Measurements from ENCODE around the gene TMEM109. TPM values are rescaled to one million over a fixed set of nuclear protein-coding genes. Genes with fewer than 3 reads are reported as not detected.

Gene TMEM109
- total RNA-seq, 2 donors from 2014 or later, result 35.0 to 53.4 TPM

DNA sequence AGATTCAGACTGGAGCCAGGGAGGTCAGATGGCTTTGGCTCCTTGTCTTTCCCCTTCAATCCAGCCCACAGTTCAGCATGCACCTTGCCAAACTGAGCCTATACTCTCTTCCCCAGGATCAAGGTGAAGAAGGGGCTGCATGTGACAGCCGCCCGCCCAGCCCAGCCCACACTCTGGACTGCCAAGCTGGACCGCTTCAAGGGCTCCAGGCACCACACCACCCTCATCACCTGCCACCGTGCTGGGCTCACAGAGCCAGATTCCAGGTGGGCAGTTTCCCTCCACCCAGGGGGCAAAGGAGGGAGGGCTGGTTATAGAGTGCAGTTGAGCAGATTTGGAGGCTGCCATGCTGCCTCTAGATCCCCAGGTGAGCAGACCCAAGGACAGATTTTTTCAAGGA, 16.4 kb downstream of the TMEM109 start:
- Histone ChIP-seq H3K36me3 (no peaks in the 10 kb centered on the region), H3K4me1 (no peaks in the 10 kb centered on the region), H3K27ac (no peak overlapping the region), H3K4me3 (no peak overlapping the region), H3K9ac (ENCODE audit: low read depth in 2 of 2, low read length in 2 of 2) (no peak overlapping the region), H3K27me3 (peaks cover 3% of the 10 kb centered on the region), H3K9me3 (no peaks in the 10 kb centered on the region)
- no peak for TF ChIP-seq CTCF (IDR thresholded peaks at IDR 0.05)
- DNase-seq, result no peak
- intact Hi-C loops (cut with DNase I), result no loop called here

- DNase-seq, result no peak
- H3K4me3 ChIP-seq, result no peak overlapping the region
- no peaks in the 10 kb centered on the region for H3K9me3 ChIP-seq
- H3K27ac ChIP-seq, result no peak overlapping the region
- H3K27me3 ChIP-seq, result no peaks in the 10 kb centered on the region
- no peak for TF ChIP-seq CTCF (IDR thresholded peaks at IDR 0.05)
- H3K4me1 ChIP-seq, result no peaks in the 10 kb centered on the region
- no peak overlapping the region for H3K9ac ChIP-seq (ENCODE audit: low read depth in 2 of 2, low read length in 2 of 2)
- intact Hi-C loops (cut with DNase I), result no loop called here
- H3K36me3 ChIP-seq, result no peaks in the 10 kb centered on the region
These were observed 18.0 kb downstream of the TMEM109 start for GRCh38 chr11:60931917-60932316.

- Histone ChIP-seq H3K36me3 (no peaks in the 10 kb centered on the region), H3K4me3 (no peak overlapping the region), H3K9me3 (no peaks in the 10 kb centered on the region), H3K27me3 (no peaks in the 10 kb centered on the region), H3K9ac (ENCODE audit: low read depth in 2 of 2, low read length in 2 of 2) (no peak overlapping the region), H3K4me1 (no peaks in the 10 kb centered on the region), H3K27ac (no peak overlapping the region)
- intact Hi-C loops (cut with DNase I), result no loop called here
- TF ChIP-seq CTCF (IDR thresholded peaks at IDR 0.05), result no peak
- no peak for DNase-seq
These were observed 18.8 kb downstream of the TMEM109 start for GRCh38 chr11:60932605-60933356.

- H3K9ac ChIP-seq (ENCODE audit: low read depth in 2 of 2, low read length in 2 of 2), result no peak overlapping the region
- DNase-seq, result no peak
- TF ChIP-seq CTCF (IDR thresholded peaks at IDR 0.05), result no peak
- H3K4me3 ChIP-seq, result no peak overlapping the region
- no peaks in the 10 kb centered on the region for H3K27me3 ChIP-seq
- intact Hi-C loops (cut with DNase I), result no loop called here
- H3K27ac ChIP-seq, result no peak overlapping the region
- H3K9me3 ChIP-seq, result no peaks in the 10 kb centered on the region
- H3K36me3 ChIP-seq, result no peaks in the 10 kb centered on the region
- H3K4me1 ChIP-seq, result no peaks in the 10 kb centered on the region
These were observed 19.6 kb downstream of the TMEM109 start for GRCh38 chr11:60933416-60934123.

GRCh38 chr11:60934124-60934789, 20.3 kb downstream of the TMEM109 start:
- H3K9ac ChIP-seq (ENCODE audit: low read depth in 2 of 2, low read length in 2 of 2), result no peak overlapping the region
- DNase-seq, result no peak
- no peak overlapping the region for H3K27ac ChIP-seq
- no peaks in the 10 kb centered on the region for H3K9me3 ChIP-seq
- intact Hi-C loops (cut with DNase I), result no loop called here
- H3K36me3 ChIP-seq, result no peaks in the 10 kb centered on the region
- H3K4me3 ChIP-seq, result no peak overlapping the region
- no peaks in the 10 kb centered on the region for H3K4me1 ChIP-seq
- no peak for TF ChIP-seq CTCF (IDR thresholded peaks at IDR 0.05)
- H3K27me3 ChIP-seq, result no peaks in the 10 kb centered on the region
